ENCODE results near the gene PNMA8C.

Gene PNMA8C

GRCh38 chr19:46428239-46429135, at the start of gene PNMA8C:
PNMA8C (minus strand) TSS chr19:46428936; CDS start chr19:46428359, 577 bp downstream.
- peak; percentile 35 for DNase-seq

GRCh38 chr19:46475986-46476385, 47.2 kb upstream of the PNMA8C start:
- DNase-seq = no peak

GRCh38 chr19:46474211-46474610, 45.5 kb upstream of the PNMA8C start:
- DNase-seq = no peak

GRCh38 chr19:46472592-46472991, 43.9 kb upstream of the PNMA8C start:
- no peak for DNase-seq

GRCh38 chr19:46471811-46472543, 43.2 kb upstream of the PNMA8C start:
- DNase-seq = no peak

GRCh38 chr19:46471116-46471733, 42.5 kb upstream of the PNMA8C start, which contains the start of gene PNMA8A:
PNMA8A (minus strand) TSS chr19:46471563; CDS start chr19:46471035, 528 bp downstream.
- DNase-seq = peak; percentile 33

- DNase-seq = no peak
These were observed 41.6 kb upstream of the PNMA8C start for GRCh38 chr19:46470376-46470775.

- no peak for DNase-seq
These were observed 40.9 kb upstream of the PNMA8C start for GRCh38 chr19:46469541-46470185.

- no peak for DNase-seq
These were observed 37.9 kb upstream of the PNMA8C start for GRCh38 chr19:46466536-46467196.

- no peak for DNase-seq
These were observed 34.8 kb upstream of the PNMA8C start for GRCh38 chr19:46463516-46463915.

GRCh38 chr19:46461537-46461936, 32.8 kb upstream of the PNMA8C start:
- DNase-seq = no peak

- DNase-seq = no peak
These were observed 32.2 kb upstream of the PNMA8C start for GRCh38 chr19:46460981-46461380.

GRCh38 chr19:46460055-46460454, 31.3 kb upstream of the PNMA8C start:
- DNase-seq = no peak

- DNase-seq = no peak
These were observed 28.2 kb upstream of the PNMA8C start for GRCh38 chr19:46456930-46457329.

GRCh38 chr19:46454244-46454643, 25.5 kb upstream of the PNMA8C start:
- no peak for DNase-seq

- DNase-seq = no peak
These were observed 24.9 kb upstream of the PNMA8C start for GRCh38 chr19:46453661-46454060.

GRCh38 chr19:46452186-46452585, 23.4 kb upstream of the PNMA8C start:
- no peak for DNase-seq

- no peak for DNase-seq
These were observed 22.6 kb upstream of the PNMA8C start for GRCh38 chr19:46451352-46451751.

GRCh38 chr19:46450737-46451136, 22.0 kb upstream of the PNMA8C start:
- no peak for DNase-seq

- DNase-seq = no peak
These were observed 20.5 kb upstream of the PNMA8C start for GRCh38 chr19:46449228-46449627.

GRCh38 chr19:46448601-46449000, 19.9 kb upstream of the PNMA8C start:
- DNase-seq = no peak

GRCh38 chr19:46447824-46448223, 19.1 kb upstream of the PNMA8C start:
- no peak for DNase-seq
